SJSA1 (cell line): Measurements from ENCODE around the gene EVI2A. TPM values are rescaled to one million over a fixed set of nuclear protein-coding genes. Genes with fewer than 3 reads are reported as not detected.
A peak's percentile ranks its signal among the peaks of the same experiment; 100 is the strongest.
"Not testable (repeated sequence)": the region's sequence is repeated elsewhere in the genome, so short reads cannot be mapped to it uniquely, and the experiment has no call there.

Experiments
- DNase-seq, 2 experiments: peaks; one replicate each; pipeline ENCODE4 v3.0.0-alpha.2; 2015 to 2020; ENCODE audit warnings: low spot score in 2 of 2, low read depth in 1 of 2
- H3K27ac ChIP-seq: fragments of 250-450 bp; sonication (Bioruptor Pico); 2 replicates; pipeline ENCODE4 v1.5.1; 2020; ENCODE audit warnings: mild to moderate bottlenecking, moderate library complexity
- H3K27me3 ChIP-seq: fragments of 250-450 bp; sonication (Bioruptor Pico); replicated peaks from 2 replicates; pipeline ENCODE4 v1.5.1; 2020; ENCODE audit warnings: mild to moderate bottlenecking, moderate library complexity
- H3K36me3 ChIP-seq: fragments of 250-450 bp; sonication (Bioruptor Pico); 2 replicates; pipeline ENCODE4 v1.5.1; 2020; ENCODE audit warnings: mild to moderate bottlenecking
- H3K4me1 ChIP-seq: fragments of 250-450 bp; sonication (Bioruptor Pico); replicated peaks from 2 replicates; pipeline ENCODE4 v1.6.1; 2021; ENCODE audit warnings: mild to moderate bottlenecking
- H3K4me3 ChIP-seq: fragments of 250-450 bp; sonication (Bioruptor Pico); 2 replicates; pipeline ENCODE4 v1.5.1; 2020; ENCODE audit warnings: mild to moderate bottlenecking
- H3K9me3 ChIP-seq: fragments of 250-450 bp; sonication (Bioruptor Pico); replicated peaks from 2 replicates; pipeline ENCODE4 v1.5.1; 2020; ENCODE audit warnings: mild to moderate bottlenecking
- total RNA-seq: library from RNA; depleted of rRNA; stranded (reverse); fragments of >200 nt; shearing (Covaris generic); gene quantifications from 2 replicates; pipeline ENCODE4 v1.2.3, GENCODE V29; 2014

The EVI2A gene
- total RNA-seq, 1 experiment from 2014 or later, result 7.6 TPM

GRCh38 chr17:31321966-31322365 lies 544 bp upstream of the EVI2A start:
- Histone ChIP-seq H3K4me1 (peaks cover 34% of the 10 kb centered on the region), H3K27ac (no peak overlapping the region), H3K9me3 (no peaks in the 10 kb centered on the region), H3K27me3 (no peaks in the 10 kb centered on the region), H3K36me3 (peaks cover 13% of the 10 kb centered on the region), H3K4me3 (no peak overlapping the region)
- DNase-seq, result no peak

DNA sequence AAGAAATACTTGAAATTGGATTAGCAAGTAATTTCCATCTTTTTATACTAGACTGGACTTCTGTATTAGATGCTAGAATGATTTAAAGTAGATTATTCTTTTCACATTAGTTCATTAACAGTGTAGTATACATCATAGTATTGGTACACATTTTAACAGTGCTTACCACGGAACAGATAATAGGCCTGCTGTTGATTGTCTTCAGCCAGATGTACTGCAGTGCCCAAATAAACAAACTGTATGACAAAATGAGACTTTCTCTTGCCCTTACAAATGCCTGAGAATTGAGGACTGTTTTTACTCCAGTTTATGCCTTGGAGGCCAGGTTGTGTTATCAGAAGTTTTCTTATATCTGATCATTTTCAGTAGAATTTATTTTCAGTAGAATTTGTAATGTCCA lies 631 bp downstream of the EVI2A start:
- peak in 1 of 2 experiments; percentile 40 for DNase-seq
- peaks cover 5% of the 10 kb centered on the region for H3K36me3 ChIP-seq
- H3K4me3 ChIP-seq, result peak overlapping the region; percentile 20

DNA sequence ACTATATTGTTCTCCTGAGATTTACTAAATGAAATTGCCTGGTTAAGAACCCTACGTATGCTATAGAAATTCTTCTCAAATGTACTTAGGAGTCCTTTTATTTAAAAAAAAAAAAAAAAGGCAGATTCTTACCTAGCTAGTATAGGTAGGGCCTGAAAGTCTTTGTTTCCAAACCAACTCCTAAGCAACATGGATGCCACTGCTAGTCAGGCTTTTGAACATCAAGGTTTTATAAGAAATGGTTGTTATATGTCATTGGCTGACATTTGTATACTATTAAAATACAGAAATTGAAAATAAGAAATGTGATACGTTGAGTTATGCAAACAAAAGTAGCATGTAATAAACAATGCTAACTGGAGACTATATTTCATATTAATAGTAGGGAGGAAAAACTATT lies 1.2 kb downstream of the EVI2A start:
- H3K4me1 ChIP-seq, result peaks cover 29% of the 10 kb centered on the region
- no peaks in the 10 kb centered on the region for H3K9me3 ChIP-seq
- H3K27ac ChIP-seq, result 0 out of 2 replicates have a peak overlapping the region, but pooled peaks have one; percentile 69
- H3K27me3 ChIP-seq, result no peaks in the 10 kb centered on the region
- H3K36me3 ChIP-seq, result 0 out of 2 replicates have a peak, but pooled peaks cover 3% of the 10 kb centered on the region
- peak overlapping the region; percentile 20; the same call in 1 of the 2 replicates for H3K4me3 ChIP-seq
- DNase-seq, result no peak

More for the DNA sequence above, 631 bp downstream of the EVI2A start:
- Histone ChIP-seq H3K4me1 (peaks cover 29% of the 10 kb centered on the region), H3K27me3 (no peaks in the 10 kb centered on the region), H3K27ac (peak overlapping the region; percentile 69), H3K9me3 (no peaks in the 10 kb centered on the region)

GRCh38 chr17:31318851-31319661 lies 2.4 kb downstream of the EVI2A start:
- H3K4me3 ChIP-seq, result no peak overlapping the region
- no peaks in the 10 kb centered on the region for H3K9me3 ChIP-seq
- H3K27me3 ChIP-seq, result no peaks in the 10 kb centered on the region

GRCh38 chr17:31318298-31318801 lies 3.1 kb downstream of the EVI2A start:
- H3K27ac ChIP-seq, result peak overlapping the region; percentile 59
- H3K27me3 ChIP-seq, result no peaks in the 10 kb centered on the region
- no peaks in the 10 kb centered on the region for H3K9me3 ChIP-seq
- H3K36me3 ChIP-seq, result 0 out of 2 replicates have a peak, but pooled peaks cover 3% of the 10 kb centered on the region
- peak in 1 of 2 experiments; percentile 58 for DNase-seq
- H3K4me1 ChIP-seq, result peaks cover 44% of the 10 kb centered on the region
- H3K4me3 ChIP-seq, result peak overlapping the region; percentile 4; the same call in 1 of the 2 replicates

More at GRCh38 chr17:31318851-31319661, 2.4 kb downstream of the EVI2A start:
- Histone ChIP-seq H3K36me3 (0 out of 2 replicates have a peak, but pooled peaks cover 3% of the 10 kb centered on the region), H3K4me1 (peaks cover 37% of the 10 kb centered on the region), H3K27ac (peak overlapping the region; percentile 59)
- DNase-seq, result no peak

GRCh38 chr17:31314782-31315100 lies 6.7 kb downstream of the EVI2A start:
- peaks cover 3% of the 10 kb centered on the region; the same call in 1 of the 2 replicates for H3K36me3 ChIP-seq
- H3K27ac ChIP-seq, result peak overlapping the region; percentile 55
- no peak for DNase-seq

GRCh38 chr17:31313982-31314781 lies 7.2 kb downstream of the EVI2A start, which contains the start of gene EVI2B:
EVI2B (minus strand) TSS chr17:31314054; CDS start chr17:31305609, 8,445 bp downstream.
- no peak within 1 kb of the TSS; the same call in 1 of the 2 replicates for H3K4me3 ChIP-seq
- DNase-seq, result peak in 1 of 2 experiments; percentile 42
- peak within 1 kb of the TSS; percentile 55 for H3K27ac ChIP-seq

More at GRCh38 chr17:31314782-31315100, 6.7 kb downstream of the EVI2A start:
- peaks cover 28% of the 10 kb centered on the region for H3K4me1 ChIP-seq
- H3K4me3 ChIP-seq, result no peak overlapping the region
- H3K9me3 ChIP-seq, result no peaks in the 10 kb centered on the region
- H3K27me3 ChIP-seq, result no peaks in the 10 kb centered on the region

GRCh38 chr17:31312223-31312622 lies 9.2 kb downstream of the EVI2A start:
- H3K4me3 ChIP-seq, DNase-seq, H3K27ac ChIP-seq, H3K27me3 ChIP-seq, H3K9me3 ChIP-seq, H3K36me3 ChIP-seq: not testable (repeated sequence)
- H3K4me1 ChIP-seq, result peaks cover 18% of the 10 kb centered on the region

More at GRCh38 chr17:31313982-31314781, 7.2 kb downstream of the EVI2A start, which contains the start of gene EVI2B:
- H3K4me1 ChIP-seq, result peaks cover 28% of the 10 kb centered on the region
- H3K9me3 ChIP-seq, result no peaks in the 10 kb centered on the region
- no peaks in the 10 kb centered on the region for H3K27me3 ChIP-seq
- H3K36me3 ChIP-seq, result peaks cover 3% of the 10 kb centered on the region; the same call in 1 of the 2 replicates

- peaks cover 18% of the 10 kb centered on the region for H3K4me1 ChIP-seq
- no peaks in the 10 kb centered on the region for H3K9me3 ChIP-seq
- H3K27ac ChIP-seq, result no peak overlapping the region
- no peak overlapping the region for H3K4me3 ChIP-seq
- peaks cover 6% of the 10 kb centered on the region; the same call in 1 of the 2 replicates for H3K36me3 ChIP-seq
- H3K27me3 ChIP-seq, result no peaks in the 10 kb centered on the region
- DNase-seq, result no peak
These were observed 9.9 kb downstream of the EVI2A start for GRCh38 chr17:31311526-31311925.

GRCh38 chr17:31310886-31311285 lies 10.5 kb downstream of the EVI2A start:
- DNase-seq, result no peak
- Histone ChIP-seq H3K4me3 (no peak overlapping the region), H3K4me1 (peaks cover 18% of the 10 kb centered on the region), H3K27ac (no peak overlapping the region), H3K36me3 (peaks cover 5% of the 10 kb centered on the region; the same call in 1 of the 2 replicates), H3K27me3 (no peaks in the 10 kb centered on the region), H3K9me3 (no peaks in the 10 kb centered on the region)

- peaks cover 18% of the 10 kb centered on the region for H3K4me1 ChIP-seq
- H3K4me3 ChIP-seq, result no peak overlapping the region
- no peaks in the 10 kb centered on the region for H3K9me3 ChIP-seq
- no peaks in the 10 kb centered on the region for H3K27me3 ChIP-seq
- no peak for DNase-seq
- H3K36me3 ChIP-seq, result peaks cover 5% of the 10 kb centered on the region; the same call in 1 of the 2 replicates
- no peak overlapping the region for H3K27ac ChIP-seq
These were observed 11.2 kb downstream of the EVI2A start for GRCh38 chr17:31310260-31310659.

DNA sequence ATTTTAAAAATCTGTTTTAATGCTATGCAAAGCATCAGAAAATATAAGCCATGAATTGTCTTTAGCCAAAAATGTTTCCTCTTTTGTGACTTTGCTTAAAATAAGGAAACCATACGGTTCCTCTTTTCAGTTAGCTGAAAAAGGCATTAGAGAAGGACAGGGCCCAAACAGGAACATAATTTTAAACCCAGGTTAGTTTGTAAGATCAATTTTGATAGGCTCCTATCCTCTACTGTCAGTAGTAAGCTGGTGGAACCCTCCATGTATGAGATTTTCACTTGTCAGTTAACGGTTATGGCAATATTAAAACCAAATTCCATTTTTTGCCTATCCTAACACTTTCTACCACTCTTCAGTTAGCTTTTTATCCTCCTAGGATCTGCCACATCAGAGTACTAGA lies 11.9 kb downstream of the EVI2A start:
- Histone ChIP-seq H3K4me1 (peaks cover 14% of the 10 kb centered on the region), H3K27ac (no peak overlapping the region), H3K36me3 (peaks cover 10% of the 10 kb centered on the region), H3K4me3 (no peak overlapping the region), H3K27me3 (no peaks in the 10 kb centered on the region), H3K9me3 (no peaks in the 10 kb centered on the region)
- no peak for DNase-seq
